GM19240 (cell line): Measurements from ENCODE around the gene IFFO2.
A peak's percentile ranks its signal among the peaks of the same experiment; 100 is the strongest.

ENCODE experiments used
- DNase-seq: peaks from one replicate; pipeline ENCODE4 v3.0.0; 2011; ENCODE audit warnings: low spot score; ENCODE audit not compliant: insufficient read length

Gene IFFO2

DNA sequence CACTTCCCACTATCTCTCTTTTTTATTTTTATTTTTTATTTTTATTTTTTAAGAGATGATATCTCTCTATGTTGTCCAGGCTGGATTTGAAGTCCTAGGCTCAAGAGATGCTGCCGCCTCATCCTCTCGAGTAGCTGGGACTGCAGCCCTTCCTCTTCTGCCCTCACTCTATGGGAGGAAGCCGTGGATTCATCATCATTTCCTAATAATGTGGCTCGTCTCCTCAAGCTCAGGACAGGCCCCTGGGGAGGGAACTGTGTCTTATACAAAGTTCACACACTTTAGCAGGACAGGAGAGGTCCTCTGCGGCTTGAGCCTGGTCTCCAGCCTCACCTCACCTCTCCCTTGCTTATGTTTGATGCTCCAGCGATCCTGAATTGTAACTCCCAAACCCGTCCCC lies 16.5 kb upstream of the IFFO2 start:
- no peak for DNase-seq

DNA sequence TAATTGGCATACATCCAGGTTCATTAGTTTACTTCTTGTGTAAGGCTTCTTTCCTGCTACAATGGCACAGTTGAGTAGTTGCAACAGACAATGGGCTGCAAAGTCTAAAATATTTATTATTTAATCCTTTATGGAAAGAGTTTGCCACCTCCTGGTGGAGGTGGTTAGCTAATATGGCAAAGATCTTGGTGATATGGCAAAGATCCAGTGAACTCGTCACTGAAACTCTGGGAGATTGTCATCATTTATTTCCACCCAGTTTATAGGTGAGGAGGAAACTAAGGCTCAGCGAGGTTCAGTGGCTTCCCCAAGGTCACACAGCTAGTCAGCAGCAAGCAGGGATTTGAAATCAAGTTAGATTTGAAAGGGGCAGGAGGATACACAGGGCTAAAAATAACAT lies 16.1 kb upstream of the IFFO2 start:
- DNase-seq: no peak

DNA sequence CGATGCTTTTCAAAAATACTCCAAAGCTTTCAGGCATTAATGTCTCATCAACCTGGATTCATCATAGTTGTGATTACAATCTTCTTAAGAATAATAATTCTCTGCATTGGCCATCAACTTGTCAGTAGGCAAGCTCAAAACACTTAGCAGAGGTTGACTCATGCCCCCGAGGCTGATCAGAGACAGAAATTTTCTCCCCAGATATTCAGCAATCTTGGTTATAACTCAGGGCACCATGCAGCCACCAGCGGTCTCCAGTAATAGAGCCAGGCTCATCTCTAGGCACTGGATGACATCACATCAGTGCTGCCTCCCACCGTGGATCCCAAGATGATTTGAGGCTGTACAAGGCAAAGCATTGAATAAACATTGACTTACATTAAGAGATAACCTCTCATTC lies 14.3 kb upstream of the IFFO2 start:
- no peak for DNase-seq

DNA sequence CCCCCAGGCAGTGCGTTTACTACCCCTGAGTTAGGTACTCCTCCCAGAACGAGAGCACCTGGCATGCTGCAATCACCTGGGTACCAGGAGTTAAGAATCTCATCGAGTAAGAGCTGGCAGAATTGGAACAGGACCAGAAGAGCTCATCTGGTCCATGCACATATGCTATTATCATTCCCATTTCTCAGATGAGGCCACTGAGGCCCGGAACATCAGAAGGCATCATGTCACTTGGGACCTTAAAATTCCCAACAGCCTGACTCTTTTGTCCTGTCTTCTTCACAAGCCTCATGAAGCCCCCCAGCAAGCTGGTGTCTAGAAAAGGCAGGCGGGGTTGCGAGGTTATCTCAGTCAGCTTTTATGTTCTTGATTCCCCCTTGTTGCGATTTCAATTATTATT lies 13.9 kb upstream of the IFFO2 start:
- DNase-seq: no peak

DNA sequence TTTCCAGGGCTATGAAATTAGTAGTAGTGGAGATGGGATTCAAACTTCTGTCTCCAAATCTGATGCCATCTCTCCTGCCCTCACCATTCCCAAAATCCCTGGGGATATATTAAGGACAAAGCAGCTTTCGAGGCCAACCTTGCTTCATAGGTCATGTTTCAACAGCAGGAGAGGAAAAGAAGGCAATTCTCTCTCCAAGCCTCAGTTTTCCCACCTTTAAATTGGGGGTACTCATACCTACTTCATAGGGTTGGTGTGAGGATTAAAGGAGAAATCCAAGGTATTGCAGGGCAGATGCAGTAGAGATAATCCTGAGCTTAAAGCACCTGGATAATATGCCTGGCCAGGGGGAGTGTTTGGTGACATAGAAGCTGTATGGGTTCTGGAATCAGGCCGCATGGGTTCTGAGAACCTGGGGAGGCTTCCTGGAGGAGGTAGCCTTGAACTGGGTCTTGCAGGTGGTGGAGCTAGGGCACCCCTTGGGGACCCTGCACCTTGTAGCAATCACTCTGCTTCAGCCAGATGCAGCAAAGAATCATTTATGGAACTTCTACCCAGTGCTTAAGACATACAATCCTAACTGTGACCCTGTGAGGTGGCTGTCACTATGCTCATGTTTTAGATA lies 10.7 kb upstream of the IFFO2 start:
- no peak for DNase-seq

DNA sequence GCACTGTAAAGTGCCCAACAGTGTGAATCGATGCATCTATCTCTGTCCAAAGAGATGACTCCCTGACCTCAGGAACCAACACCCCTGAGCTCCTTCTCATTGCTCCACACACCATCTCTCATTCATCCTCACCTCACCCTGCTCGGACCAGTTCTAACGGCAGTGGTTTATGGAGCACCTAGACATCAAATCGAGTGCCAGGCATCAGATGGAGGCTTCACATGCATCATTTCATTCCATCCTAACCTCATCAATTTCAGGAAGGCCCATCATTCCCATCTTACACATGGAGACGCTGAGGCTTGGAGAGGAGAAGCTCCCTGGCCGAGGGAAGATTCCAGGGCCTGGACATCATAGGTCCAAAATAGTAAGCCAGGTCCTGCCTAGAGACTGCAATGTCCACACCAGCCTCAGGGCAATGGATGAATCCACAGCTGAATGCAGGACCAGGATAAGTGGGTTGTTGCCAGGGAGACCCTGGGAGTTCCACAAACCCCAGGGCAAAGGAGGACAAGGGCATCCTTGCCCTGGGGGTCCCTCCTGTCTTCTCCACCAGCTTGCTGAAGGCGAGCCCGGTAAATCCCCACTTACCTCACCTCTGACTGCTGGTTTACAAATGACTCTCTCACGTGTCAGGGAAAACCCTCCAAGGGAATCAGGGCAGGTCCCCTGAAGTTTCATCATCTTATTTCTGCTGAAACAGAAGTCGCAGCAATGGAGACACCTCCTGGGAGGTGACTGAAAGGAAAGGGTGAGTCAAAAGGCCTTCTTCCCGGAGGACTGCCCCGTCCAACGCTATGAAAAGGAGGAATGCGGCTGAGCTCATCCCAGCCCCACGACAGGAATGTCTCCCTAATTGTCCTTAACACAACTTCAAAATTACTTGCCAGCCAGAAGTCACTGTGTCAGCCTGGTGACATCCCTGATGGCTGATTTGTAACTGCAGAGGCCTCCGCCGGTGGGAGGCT lies 9.0 kb upstream of the IFFO2 start:
- DNase-seq: no peak

DNA sequence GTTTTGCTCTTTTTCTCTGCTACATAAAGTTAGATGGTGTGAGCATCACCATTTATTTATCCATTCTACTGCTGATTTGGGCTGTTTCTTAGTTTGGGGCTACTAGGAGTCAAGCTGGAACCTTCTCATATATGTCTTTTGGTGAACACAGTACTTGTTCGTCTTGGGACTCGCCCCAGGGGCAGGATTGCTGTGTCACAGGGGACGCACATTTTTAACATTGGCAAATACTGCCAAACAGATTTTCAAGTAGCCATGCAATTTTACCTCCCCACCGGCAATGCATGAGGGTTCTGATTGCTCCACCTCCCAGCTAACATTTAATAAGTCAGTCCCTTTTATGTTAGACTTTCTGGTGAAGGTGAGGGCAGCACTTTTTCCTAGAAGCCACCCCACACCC lies 7.5 kb upstream of the IFFO2 start:
- DNase-seq: no peak

DNA sequence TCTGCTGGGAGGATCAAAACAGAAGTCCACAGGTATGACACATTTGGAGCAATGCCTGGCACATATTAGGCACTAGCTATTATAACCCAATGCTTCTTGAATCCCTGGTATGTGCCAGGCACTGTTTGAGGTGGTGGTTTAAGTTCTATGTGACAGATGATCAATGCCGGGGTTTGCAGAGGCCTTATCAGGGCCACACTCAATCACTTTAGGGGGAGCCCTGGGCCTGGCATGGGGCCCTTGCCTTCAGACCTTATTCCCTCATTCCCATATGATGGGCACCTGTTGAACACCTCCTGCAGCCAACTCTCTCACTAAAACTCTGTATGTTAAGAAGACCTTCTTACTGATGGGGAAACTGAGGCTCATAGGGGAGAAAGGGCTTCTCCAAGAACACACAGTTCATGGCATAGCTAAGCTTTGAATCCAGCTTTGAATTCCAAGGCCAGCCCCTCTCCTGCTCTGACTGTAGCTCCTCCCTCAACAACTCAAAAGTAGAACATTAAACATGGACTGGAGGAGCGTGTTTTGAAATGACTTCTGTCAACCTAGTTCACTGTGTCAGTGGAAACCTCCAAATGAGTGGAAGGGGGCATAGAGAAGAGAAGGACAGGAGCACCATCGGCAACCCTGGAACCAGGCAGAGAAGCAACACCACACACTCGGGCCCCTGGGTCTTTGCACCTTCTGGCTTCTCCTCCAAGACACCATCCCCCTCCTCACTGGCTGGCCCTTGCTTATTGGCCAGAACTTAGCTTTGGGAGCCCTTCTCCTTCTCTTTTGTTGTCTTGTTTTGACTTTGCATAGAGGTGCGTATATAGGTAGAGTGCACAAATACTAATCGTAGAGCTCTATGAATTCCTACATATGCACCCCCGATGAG lies 6.6 kb upstream of the IFFO2 start:
- DNase-seq: no peak

DNA sequence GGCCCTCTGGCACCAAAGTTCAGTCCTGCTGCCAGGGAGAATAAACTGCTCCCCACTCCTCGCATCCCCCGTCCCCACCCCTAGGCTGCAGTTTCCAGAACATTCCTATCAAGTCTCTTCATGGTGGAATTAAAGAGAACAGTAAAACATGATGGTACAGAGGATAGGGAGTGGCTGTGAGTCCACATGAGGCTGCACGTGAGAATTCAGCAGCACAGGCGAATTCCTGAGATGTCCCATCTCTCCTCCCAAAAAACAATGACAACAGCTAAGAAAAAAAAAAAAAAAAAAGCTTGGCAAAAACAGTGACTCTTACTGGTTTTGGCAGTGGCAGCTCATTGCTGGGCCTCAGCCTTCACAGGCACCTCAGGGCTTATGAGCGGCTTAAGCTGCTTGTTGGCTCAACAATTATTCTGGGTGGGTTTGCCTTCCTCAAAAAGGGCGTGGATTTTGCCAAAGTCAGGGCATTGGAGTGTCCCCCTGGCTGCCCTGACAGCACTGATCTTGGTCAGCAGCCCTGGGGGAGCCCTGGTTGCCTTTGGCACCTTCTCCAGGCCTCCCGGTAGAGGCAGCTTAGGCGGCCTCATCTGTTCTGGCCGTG lies 5.7 kb upstream of the IFFO2 start:
- DNase-seq: no peak

DNA sequence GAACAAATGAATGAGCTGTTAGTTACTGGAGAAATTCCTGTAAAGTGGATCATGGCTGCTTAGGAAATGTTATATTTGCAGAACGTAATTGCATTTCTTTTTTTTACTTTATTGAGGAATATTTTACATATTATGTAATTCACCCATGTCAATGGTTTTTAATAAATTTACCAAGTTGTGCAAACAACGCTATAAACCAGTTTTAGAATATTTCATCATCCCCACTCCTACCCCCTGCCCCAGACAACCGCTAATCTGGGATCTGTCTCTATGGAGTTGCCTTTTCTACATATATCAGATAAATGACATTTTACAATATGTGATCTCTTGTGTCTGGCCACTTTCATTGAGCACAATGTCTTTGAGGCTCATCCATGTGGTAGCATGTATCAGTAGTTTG lies 4.3 kb upstream of the IFFO2 start:
- DNase-seq: no peak

DNA sequence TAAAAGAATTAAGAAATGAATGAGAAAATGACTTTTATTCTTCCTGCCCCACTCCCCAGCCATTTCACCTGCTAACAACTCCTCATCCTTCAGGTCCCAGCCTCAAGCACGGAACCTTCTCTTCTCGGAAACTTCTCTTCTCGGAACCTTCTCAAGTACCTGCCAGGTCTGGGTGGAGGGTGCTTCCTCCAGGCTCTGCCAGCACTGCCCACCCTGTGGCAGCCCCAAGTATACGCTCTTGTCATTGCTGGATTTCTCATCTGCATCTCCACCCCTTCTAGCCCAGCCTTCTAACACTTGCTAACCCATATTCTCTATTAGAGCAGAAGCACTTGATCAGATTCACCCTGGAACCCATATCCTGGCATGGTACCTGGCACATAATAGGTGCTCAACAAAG lies 3.9 kb upstream of the IFFO2 start:
- no peak for DNase-seq

DNA sequence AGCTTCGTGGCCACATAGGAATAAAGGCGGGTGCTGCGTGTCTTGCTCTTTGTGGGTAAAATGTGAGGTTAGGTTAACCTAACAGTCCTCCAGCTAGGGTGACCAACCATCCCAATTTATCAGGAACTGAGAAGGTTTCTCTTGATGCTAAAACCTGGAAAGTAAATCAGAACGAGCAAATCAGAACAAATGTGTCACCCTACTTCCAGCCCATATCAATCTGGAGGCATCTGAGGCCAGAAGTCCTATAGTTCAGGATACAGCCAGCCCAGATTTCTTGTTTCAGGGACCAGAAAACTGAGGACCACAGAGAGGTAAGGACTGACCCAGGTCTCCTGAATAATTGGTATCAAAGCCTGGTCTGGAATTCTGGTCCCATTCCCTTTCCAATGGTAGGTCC lies 3.1 kb upstream of the IFFO2 start:
- DNase-seq: no peak

DNA sequence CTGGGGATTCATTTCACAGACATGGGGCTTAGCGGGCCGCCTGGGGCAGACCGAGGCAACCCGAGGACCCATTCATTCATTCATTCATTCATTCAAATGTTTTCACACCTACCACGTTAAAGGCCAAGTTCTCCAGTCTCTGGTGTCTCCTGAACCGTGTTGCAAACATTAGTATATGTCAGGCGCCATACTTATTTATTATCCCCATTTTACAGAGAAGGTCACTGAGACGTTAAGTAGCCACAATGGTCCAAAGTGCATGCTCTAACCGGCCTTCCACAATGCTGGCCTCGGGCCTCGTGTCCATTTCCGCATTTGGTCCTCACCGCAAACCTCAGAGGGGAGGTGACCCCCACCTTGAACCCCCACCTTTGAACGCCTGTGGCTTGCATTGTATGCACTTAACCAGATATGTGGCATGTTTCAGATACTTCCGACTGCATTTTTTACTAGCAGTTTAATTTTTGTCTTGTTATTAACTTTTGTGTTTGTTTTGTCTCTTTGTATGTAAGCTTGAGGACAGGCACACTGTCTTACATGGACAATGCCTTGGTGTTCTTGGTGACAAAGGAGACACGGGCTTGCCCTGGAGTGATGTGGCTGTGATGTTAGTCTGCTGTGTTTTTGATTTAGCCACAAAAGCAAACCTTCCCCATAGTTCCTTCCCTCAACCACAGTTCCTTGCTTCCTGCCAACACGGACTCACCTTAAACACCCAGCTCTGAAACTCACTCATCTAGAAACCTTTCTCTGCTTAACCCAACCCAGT lies 1.2 kb upstream of the IFFO2 start:
- no peak for DNase-seq

DNA sequence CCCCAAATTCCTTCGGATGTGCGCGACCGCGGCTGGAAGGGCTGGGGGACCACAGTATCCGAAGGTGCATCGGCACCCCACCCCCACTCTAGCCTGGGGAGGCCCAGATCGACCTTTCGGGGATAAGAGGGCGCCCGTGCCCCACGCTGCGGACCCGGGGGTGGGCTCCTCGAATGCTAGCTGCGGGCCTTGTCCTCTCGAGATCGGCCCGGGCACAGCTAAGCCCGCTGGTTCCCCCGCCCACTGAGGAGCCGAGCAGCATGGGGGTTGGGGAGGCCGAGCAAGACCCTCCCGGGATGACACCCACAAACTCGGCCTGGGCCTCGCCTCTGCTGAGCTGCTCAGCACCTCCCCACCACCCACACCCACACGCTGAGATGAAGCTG lies 653 bp upstream of the IFFO2 start:
- DNase-seq: no peak

DNA sequence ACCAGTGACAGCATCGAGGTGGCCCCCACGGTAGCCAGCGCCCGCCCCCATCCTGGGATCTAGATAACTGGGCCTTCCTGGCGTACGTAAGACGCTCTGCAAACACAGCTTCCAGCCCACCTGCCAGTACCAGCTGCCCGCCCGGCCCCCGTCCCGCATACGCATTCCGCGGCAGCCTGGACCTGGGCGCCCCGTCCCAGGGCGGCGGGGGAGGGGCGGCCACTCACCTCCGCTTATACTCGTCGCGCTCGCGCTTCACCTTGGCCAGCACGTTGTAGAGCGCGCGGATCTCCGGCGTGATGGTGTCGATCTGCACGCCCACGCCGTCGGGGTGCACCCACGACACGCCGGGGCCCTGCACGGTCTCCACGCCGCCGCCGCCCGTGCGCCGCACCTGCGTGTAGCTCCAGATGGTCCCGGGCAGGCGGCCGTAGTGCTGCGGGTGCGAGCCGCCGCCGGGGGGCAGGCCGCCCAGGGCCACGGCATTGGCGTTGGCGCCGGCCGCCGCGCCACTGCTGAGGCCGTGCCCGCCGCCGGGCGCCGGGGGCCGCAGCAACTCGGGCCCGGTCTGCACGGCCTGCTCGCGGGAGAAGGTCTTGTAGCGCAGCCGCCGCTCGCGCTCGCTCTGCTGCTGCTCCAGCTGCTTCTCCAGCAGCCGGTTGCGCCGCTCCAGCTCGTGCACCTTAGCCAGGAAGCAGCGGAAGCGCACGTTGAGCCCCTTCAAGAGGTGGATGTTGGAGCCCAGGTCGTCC lies 859 bp downstream of the IFFO2 start:
- no peak for DNase-seq

DNA sequence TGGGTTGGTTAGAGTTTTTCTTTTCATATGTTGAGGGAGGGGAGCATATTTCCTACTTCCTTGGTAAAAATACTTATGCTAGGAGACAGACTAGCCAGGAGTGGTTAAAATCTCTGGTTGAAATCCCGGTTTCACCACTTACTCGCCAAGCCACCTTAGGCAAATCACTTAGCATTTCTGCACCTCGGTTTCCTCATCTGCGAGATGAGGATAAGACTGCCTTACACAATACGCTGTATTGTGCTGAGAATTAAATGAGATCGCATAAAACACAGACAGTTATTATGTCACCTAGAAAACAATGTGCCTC lies 1.4 kb downstream of the IFFO2 start:
- DNase-seq: no peak

DNA sequence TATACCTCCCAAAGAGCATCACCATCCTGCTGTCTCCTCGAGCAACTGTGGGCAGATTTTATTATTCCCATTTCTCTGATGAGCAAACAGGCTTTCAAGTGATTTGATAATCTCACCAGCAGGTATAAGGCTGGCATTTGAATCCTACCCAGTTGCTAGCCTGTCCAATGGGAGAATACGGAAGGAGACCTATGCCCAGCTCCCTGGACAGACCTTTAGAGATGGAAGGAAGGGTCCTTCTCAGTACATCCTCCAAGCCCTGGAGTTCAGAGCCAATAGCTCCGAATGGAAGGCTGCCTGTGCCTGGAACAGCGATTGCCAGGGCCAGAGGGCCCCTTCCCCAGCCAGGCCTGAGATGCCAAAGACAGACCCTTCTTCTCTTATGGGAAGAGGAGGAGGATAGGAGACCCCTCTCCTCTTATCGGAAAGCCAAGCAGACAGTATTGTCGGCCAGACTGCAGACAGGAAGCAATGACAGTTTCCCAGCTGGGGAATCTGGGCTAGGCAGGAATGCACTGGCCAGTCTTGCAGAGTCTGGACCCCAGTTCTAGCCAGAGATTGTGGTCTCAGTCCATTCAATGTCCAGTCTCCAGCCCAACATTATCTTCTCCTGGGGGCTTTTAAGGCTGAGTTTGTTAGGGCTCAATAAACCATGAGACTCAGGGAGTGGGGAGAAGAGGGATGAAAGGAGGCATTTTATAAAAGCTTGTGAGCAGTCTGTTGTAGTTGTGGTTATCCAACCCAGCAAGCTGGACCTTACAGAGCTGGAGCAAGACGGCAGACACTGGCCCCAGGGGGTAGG lies 2.0 kb downstream of the IFFO2 start:
- no peak for DNase-seq

DNA sequence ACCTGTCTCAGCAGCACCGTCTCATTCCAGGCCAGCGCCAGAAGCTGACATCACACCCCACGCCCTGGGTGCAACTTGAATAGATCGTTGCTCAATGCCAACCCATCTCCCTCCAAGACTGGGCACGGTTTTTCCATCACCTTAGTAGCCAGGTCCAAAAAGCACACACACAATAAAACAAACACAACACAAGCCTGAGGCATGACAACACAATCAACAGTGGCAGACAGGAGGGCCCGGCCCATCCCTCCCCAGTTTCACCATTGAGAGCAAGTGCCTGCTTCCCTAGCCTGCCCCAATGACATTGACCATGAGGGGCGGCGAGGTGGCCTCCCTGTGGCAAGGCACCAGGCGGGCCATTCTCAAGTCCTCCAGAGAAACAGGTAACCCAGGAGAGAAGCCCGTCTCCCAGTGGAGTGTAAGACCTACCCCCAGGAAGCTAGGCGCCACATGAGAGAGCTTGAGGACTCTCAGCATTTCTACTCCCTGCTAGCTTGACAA lies 2.7 kb downstream of the IFFO2 start:
- no peak for DNase-seq

DNA sequence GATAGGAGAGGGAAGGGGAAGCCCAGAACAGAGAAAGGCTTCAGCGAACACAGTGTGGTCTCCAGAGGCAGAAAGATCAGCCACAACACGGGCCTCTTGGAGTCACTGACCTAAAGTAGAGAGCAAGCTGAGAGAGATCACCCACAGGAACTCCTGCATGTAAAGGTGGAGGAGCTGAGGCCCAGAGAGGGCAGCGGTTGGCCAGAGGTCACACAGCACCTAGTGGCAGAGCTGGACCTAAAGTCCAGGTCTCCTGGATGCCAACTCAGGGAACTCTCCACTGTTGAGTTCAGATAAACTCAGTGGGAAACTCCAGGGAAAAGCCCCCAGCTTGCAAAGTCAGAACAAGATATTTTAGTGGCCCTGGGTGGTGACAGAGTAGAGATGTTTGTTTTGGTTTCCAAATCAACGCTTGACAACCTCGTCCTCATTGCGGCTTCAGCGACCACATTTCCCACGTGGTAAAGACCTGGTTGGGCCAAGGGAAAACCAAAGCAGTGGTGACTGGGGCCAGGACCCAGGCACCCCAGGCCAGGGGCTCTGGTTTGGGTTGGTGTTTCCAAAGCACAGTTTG lies 4.6 kb downstream of the IFFO2 start:
- DNase-seq: peak; percentile 80
